Neuronal stem cell (in vitro differentiated cells): Measurements from ENCODE around the gene TRMT61A.

Experiments
- DNase-seq: peaks from one replicate; pipeline ENCODE4 v3.0.0-alpha.2; 2013; ENCODE audit warnings: low spot score
- H2AFZ ChIP-seq: one replicate; pipeline ENCODE4 v1.6.1; 2013; ENCODE audit warnings: mild to moderate bottlenecking, low read length, inconsistent platforms
- H2AK5ac ChIP-seq: 2 replicates; pipeline ENCODE4 v1.6.1; 2013; ENCODE audit warnings: low read depth, mild to moderate bottlenecking, inconsistent platforms, low read length, moderate library complexity, mixed read lengths
- H2BK120ac ChIP-seq: 2 replicates; pipeline ENCODE4 v1.6.1; 2013; ENCODE audit warnings: low read depth, mild to moderate bottlenecking, inconsistent platforms, low read length, moderate library complexity, mixed read lengths
- H2BK12ac ChIP-seq: one replicate; pipeline ENCODE4 v1.6.1; 2013; ENCODE audit warnings: low read length, inconsistent platforms
- H2BK15ac ChIP-seq: 2 replicates; pipeline ENCODE4 v1.6.1; 2013; ENCODE audit warnings: mild to moderate bottlenecking, low read length, inconsistent platforms, mixed read lengths
- H2BK5ac ChIP-seq: one replicate; pipeline ENCODE4 v1.6.1; 2013; ENCODE audit warnings: inconsistent platforms, mild to moderate bottlenecking, low read length, moderate library complexity
- H3K14ac ChIP-seq: one replicate; pipeline ENCODE4 v1.6.1; 2013; ENCODE audit warnings: low read length, inconsistent platforms
- H3K18ac ChIP-seq: 2 replicates; pipeline ENCODE4 v1.6.1; 2013; ENCODE audit warnings: low read length, inconsistent platforms
- H3K23ac ChIP-seq: 2 replicates; pipeline ENCODE4 v1.6.1; 2013; ENCODE audit warnings: low read depth, mild to moderate bottlenecking, mixed read lengths, low read length, inconsistent platforms; ENCODE audit not compliant: poor library complexity
- H3K27ac ChIP-seq: replicated peaks from 3 replicates; pipeline ENCODE4 v1.5.1; 2013; ENCODE audit warnings: low read length, inconsistent platforms
- H3K27me3 ChIP-seq, 3 experiments: 2 replicates each; pipeline ENCODE4 v1.6.1; 2013; ENCODE audit warnings: low read length in 3 of 3, mild to moderate bottlenecking in 2 of 3, inconsistent platforms in 1 of 3, low read depth in 1 of 3, mixed read lengths in 1 of 3, moderate library complexity in 1 of 3; ENCODE audit not compliant: control insufficient read depth in 3 of 3, insufficient read depth in 3 of 3
- H3K36me3 ChIP-seq, 2 donors: replicated peaks in 1 of 2; 2 replicates each; pipeline ENCODE4 v1.6.1; 2013; ENCODE audit warnings: low read length in 2 of 2; ENCODE audit not compliant: control insufficient read depth in 2 of 2, insufficient read depth in 2 of 2
- H3K4ac ChIP-seq: 2 replicates; pipeline ENCODE4 v1.6.1; 2013; ENCODE audit warnings: inconsistent platforms, mild to moderate bottlenecking, low read length, moderate library complexity
- H3K4me1 ChIP-seq, 2 donors: 1 replicate in 1 of 2; 2 replicates in 1 of 2; pipeline ENCODE4 v1.6.1; 2013; ENCODE audit warnings: low read length in 2 of 2, low read depth in 1 of 2; ENCODE audit not compliant: control insufficient read depth in 2 of 2, insufficient read depth in 1 of 2
- H3K4me2 ChIP-seq: one replicate; pipeline ENCODE4 v1.6.1; 2013; ENCODE audit warnings: mild to moderate bottlenecking, low read length, inconsistent platforms; ENCODE audit not compliant: insufficient read depth, poor library complexity, severe bottlenecking
- H3K4me3 ChIP-seq, 2 donors: 2 replicates each; pipeline ENCODE4 v1.5.1; 2013; ENCODE audit warnings: low read length in 2 of 2, mild to moderate bottlenecking in 2 of 2, inconsistent platforms in 1 of 2, moderate library complexity in 1 of 2
- H3K79me1 ChIP-seq: one replicate; pipeline ENCODE4 v1.6.1; 2013; ENCODE audit warnings: low read depth, mild to moderate bottlenecking, inconsistent platforms, low read length, moderate library complexity
- H3K9ac ChIP-seq: one replicate; pipeline ENCODE4 v1.6.1; 2013; ENCODE audit warnings: mild to moderate bottlenecking, low read depth, low read length, inconsistent platforms; ENCODE audit not compliant: poor library complexity
- H3K9me3 ChIP-seq, 2 donors: replicated peaks in 1 of 2; 2 replicates each; pipeline versions ENCODE3 to v1.6.1; 2013; ENCODE audit warnings: low read length in 2 of 2, mild to moderate bottlenecking in 2 of 2, inconsistent platforms in 1 of 2, low read depth in 1 of 2, mixed read lengths in 1 of 2, moderate library complexity in 1 of 2; ENCODE audit not compliant: control insufficient read depth in 2 of 2, insufficient read depth in 1 of 2
- H4K8ac ChIP-seq: one replicate; pipeline ENCODE4 v1.6.1; 2013; ENCODE audit warnings: low read depth, mild to moderate bottlenecking, inconsistent platforms, low read length, moderate library complexity
- H4K91ac ChIP-seq: one replicate; pipeline ENCODE4 v1.6.1; 2013; ENCODE audit warnings: low read length, low read depth, mild to moderate bottlenecking, inconsistent platforms; ENCODE audit not compliant: poor library complexity
- WGBS, 2 donors: extraction: QIAGEN DNeasy Blood & Tissue Kit; methylation state at CpG; one replicate each; pipeline ENCODE4 v1.1.7; 2013; ENCODE audit warnings: missing lambda C conversion rate in 2 of 2, mixed read lengths in 1 of 2; ENCODE audit not compliant: insufficient read length in 2 of 2, insufficient replicate concordance in 1 of 2; ENCODE audit errors: extremely low coverage in 2 of 2; 5-methylcytosine and 5-hydroxymethylcytosine counted together

TRMT61A gene

DNA sequence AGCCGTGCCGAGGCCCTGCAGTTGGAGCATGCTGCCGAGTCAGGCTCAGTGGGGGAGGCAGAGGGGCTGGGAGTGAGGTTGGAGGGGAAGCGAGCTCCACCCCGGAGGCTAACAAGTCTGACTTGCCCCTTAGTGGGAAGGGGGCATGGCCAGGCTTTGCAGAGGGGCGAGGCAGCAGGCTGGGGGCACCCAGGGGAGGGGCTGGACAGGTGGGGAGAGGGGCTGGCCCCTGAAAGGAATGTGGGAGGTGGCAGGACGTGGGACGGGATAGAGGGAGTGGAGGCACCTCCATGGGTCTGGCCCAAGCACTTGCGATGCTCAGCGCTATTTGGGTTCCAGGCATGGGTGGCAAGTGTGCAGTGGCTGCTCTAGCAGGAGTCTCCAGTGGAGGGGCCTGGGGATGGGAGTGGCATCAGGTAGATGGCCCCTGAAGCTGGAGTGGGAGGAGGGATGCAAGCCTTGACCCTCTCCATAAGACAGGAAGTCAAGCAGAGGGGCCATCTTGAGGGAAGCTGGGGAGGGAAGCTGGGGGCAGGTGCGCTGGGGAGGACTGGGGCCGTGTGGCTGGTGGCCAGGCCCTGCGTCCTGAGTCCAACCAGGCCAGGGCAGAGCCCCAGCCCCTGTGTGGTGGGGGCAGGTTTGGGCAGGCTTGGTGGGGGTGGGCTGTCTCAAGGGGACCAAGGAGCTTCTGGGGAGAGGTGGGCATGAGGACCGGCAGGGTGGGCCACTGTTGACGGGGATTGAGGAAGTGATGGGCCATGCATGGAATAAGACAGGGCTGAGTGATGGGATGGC, 2.6 kb downstream of the TRMT61A start:
- Histone ChIP-seq H3K9ac (no peak overlapping the region), H3K4me3 (no peak overlapping the region), H3K4me2 (no peak overlapping the region), H2BK15ac (no peak overlapping the region), H2BK5ac (no peak overlapping the region), H3K14ac (no peak overlapping the region), H3K9me3 (peaks cover 0 to 1% of the 10 kb centered on the region in 2 donors), H3K27ac (no peak overlapping the region), H2AK5ac (no peak overlapping the region), H2BK12ac (no peak overlapping the region), H3K18ac (no peak overlapping the region), H2BK120ac (no peak overlapping the region), H3K4me1 (peaks cover 13 to 28% of the 10 kb centered on the region in 2 donors), H4K91ac (no peak overlapping the region), H3K27me3 (no peaks in the 10 kb centered on the region), H2AFZ (no peak overlapping the region), H3K23ac (no peak overlapping the region), H3K79me1 (peaks cover 14% of the 10 kb centered on the region), H3K4ac (no peak overlapping the region), H3K36me3 (peaks cover 2 to 23% of the 10 kb centered on the region in 2 donors), H4K8ac (no peak overlapping the region)
- WGBS, 2 donors: no CpG with 5 or more reads among the region's 15 CpGs
- no peak for DNase-seq

- Histone ChIP-seq H4K91ac (no peak overlapping the region), H3K9ac (no peak overlapping the region), H3K79me1 (peaks cover 14% of the 10 kb centered on the region), H2BK120ac (no peak overlapping the region), H2BK12ac (no peak overlapping the region), H2AFZ (no peak overlapping the region), H3K18ac (no peak overlapping the region), H4K8ac (no peak overlapping the region), H3K4ac (no peak overlapping the region), H2AK5ac (peak overlapping the region; percentile 28), H3K4me3 (no peak overlapping the region), H3K4me2 (no peak overlapping the region), H2BK5ac (peak overlapping the region; percentile 39), H3K27me3 (no peaks in the 10 kb centered on the region), H3K4me1 (peaks cover 13 to 28% of the 10 kb centered on the region in 2 donors), H2BK15ac (no peak overlapping the region), H3K9me3 (peaks cover 0 to 1% of the 10 kb centered on the region in 2 donors), H3K23ac (no peak overlapping the region), H3K27ac (no peak overlapping the region), H3K14ac (no peak overlapping the region), H3K36me3 (peaks cover 4 to 23% of the 10 kb centered on the region in 2 donors)
- no peak for DNase-seq
- no CpG with 5 or more reads among the region's 32 CpGs for WGBS, 2 donors
These were observed 3.5 kb downstream of the TRMT61A start for GRCh38 chr14:103532216-103533136.

DNA sequence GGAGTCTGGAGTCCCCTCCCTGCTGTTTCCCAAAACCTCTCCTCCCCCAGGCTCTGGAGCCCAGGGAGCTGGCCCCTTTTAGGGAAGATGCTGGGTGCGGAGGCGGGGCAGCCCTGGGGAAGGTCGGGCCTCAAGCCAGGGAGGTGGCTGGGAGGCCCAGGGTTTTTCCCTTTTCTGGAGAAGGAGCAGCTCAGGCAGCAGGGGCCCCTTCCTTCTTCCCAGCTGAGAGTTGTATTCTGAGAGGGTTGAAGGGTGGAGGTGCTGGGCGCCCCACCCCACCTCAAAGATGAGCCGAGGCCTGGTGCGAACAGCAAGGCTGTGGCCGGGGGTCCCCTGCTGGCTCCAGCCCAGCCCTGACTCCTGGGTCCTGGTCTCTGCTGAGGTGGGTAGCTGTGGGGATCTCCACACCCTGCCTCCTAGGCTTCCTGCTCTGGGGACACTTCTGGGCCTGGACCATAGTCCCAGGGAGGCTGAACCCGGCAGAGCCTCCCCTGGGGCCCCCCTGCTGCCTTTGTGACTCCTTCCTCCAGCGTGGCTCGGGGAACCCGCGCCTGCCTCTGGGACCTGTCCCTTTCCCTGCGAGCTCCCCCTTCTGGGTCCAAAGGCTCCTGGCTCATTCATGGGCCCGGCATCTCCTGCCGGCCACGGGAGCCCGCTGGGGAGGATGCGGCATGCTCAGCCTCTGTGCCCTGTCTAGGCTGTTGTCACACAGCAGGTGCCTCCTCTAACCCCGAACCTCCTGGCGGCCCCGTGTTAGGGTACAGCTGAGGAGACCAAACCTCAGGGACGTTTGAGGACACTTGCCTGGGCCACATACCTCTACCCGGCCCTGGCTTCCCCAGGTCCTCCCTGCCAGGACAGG, 4.4 kb downstream of the TRMT61A start:
- Histone ChIP-seq H3K27me3 (no peaks in the 10 kb centered on the region), H2BK15ac (no peak overlapping the region), H3K9me3 (peaks cover 0 to 3% of the 10 kb centered on the region in 2 donors), H2AFZ (no peak overlapping the region), H3K79me1 (peaks cover 14% of the 10 kb centered on the region), H3K4ac (no peak overlapping the region), H3K27ac (no peak overlapping the region), H3K4me3 (no peak overlapping the region), H2BK120ac (no peak overlapping the region), H3K9ac (no peak overlapping the region), H2BK12ac (no peak overlapping the region), H3K4me1 (peaks cover 8 to 20% of the 10 kb centered on the region in 2 donors), H3K14ac (no peak overlapping the region), H3K23ac (no peak overlapping the region), H2BK5ac (peak overlapping the region; percentile 39), H2AK5ac (peak overlapping the region; percentile 28), H3K4me2 (no peak overlapping the region), H4K8ac (no peak overlapping the region), H3K18ac (no peak overlapping the region), H3K36me3 (peaks cover 4 to 23% of the 10 kb centered on the region in 2 donors), H4K91ac (no peak overlapping the region)
- no peak for DNase-seq
- WGBS, 2 donors: no CpG with 5 or more reads among the region's 23 CpGs
